A673 (cell line): ENCODE measurements around the gene ANXA2R. TPM values are rescaled to one million over a fixed set of nuclear protein-coding genes. Genes with fewer than 3 reads are reported as not detected.

Experiments
- BruUV-seq: library from RNA; stranded (reverse); fragments of 400-500 nt; replicated peaks from 2 replicates; lab custom pipeline; 2021; lab: Mats Ljungman, UMichigan
- CTCF ChIA-PET: fragments of 300-600 bp; sonication (Branson Sonifier 250); formaldehyde crosslinking; loops from one replicate; lab custom pipeline; 2022; ENCODE audit warnings: antibody characterized with exemption; lab: Charles Lee
- POLR2A ChIA-PET: fragments of 300-600 bp; sonication (Branson Sonifier 250); formaldehyde crosslinking; loops from one replicate; lab custom pipeline; 2022; ENCODE audit warnings: antibody characterized with exemption; ENCODE audit not compliant: low non-redundant PET; lab: Charles Lee
- DNase-seq: peaks from one replicate; pipeline ENCODE4 v3.0.0-alpha.2; 2015; ENCODE audit warnings: low spot score
- H3K27ac ChIP-seq: fragments of 200-600 bp; sonication (generic); 2 replicates; pipeline ENCODE4 v1.5.1; 2016; ENCODE audit warnings: mixed run types, low read depth, mild to moderate bottlenecking, mixed read lengths, antibody characterized with exemption, low read length; ENCODE audit not compliant: poor library complexity, severe bottlenecking
- H3K27me3 ChIP-seq: fragments of 200-600 bp; sonication (generic); replicated peaks from 2 replicates; pipeline ENCODE4 v1.6.1; 2017; ENCODE audit warnings: mixed run types, low read depth, mild to moderate bottlenecking, mixed read lengths, antibody characterized with exemption, low read length; ENCODE audit not compliant: insufficient read depth, poor library complexity
- H3K36me3 ChIP-seq: fragments of 200-600 bp; sonication (generic); 2 replicates; pipeline ENCODE4 v1.6.1; 2016; ENCODE audit warnings: mixed run types, mild to moderate bottlenecking, mixed read lengths, antibody characterized with exemption, low read length; ENCODE audit not compliant: insufficient read depth, poor library complexity, severe bottlenecking
- H3K4me1 ChIP-seq: fragments of 200-600 bp; sonication (generic); 2 replicates; pipeline ENCODE4 v1.6.1; 2017; ENCODE audit warnings: mixed run types, mild to moderate bottlenecking, mixed read lengths, antibody characterized with exemption, low read length; ENCODE audit not compliant: insufficient read depth, poor library complexity, severe bottlenecking
- H3K4me3 ChIP-seq: fragments of 200-600 bp; sonication (generic); 2 replicates; pipeline ENCODE4 v1.5.1; 2016; ENCODE audit warnings: low read depth, mixed run types, mild to moderate bottlenecking, mixed read lengths, low read length; ENCODE audit not compliant: poor library complexity, severe bottlenecking
- H3K9me3 ChIP-seq: fragments of 200-600 bp; sonication (generic); 2 replicates; pipeline ENCODE4 v1.6.1; 2016; ENCODE audit warnings: mixed run types, low read depth, mild to moderate bottlenecking, mixed read lengths, antibody characterized with exemption, low read length; ENCODE audit not compliant: poor library complexity, severe bottlenecking
- EZH2 ChIP-seq: fragments of 200-600 bp; sonication (generic); IDR thresholded peaks from 2 replicates; pipeline ENCODE4 v1.6.1; 2017; ENCODE audit warnings: borderline replicate concordance, low read depth, mild to moderate bottlenecking, mixed read lengths, antibody characterized with exemption, low read length; ENCODE audit not compliant: poor library complexity, severe bottlenecking
- intact Hi-C: fragments of 100-400 bp; cut with micrococcal nuclease; formaldehyde crosslinking; loops from one replicate; pipeline ENCODE4 v1.10.0; 2022; ENCODE audit not compliant: unreplicated experiment
- total RNA-seq: library from RNA; stranded (reverse); gene quantifications from 2 replicates; pipeline ENCODE4 v1.2.3, GENCODE V29; 2021
- TF ChIP-seq, protein P1 (sequence below): fragments of 300-800, 200-600 bp; sonication (generic); conservative IDR thresholded peaks from 2 replicates; pipeline ENCODE4 v1.5.1; 2017; ENCODE audit warnings: low read depth, mild to moderate bottlenecking, antibody characterized with exemption, low read length, moderate library complexity, mixed read lengths

ANXA2R gene
- total RNA-seq, 1 experiment from 2014 or later: 1.4 TPM

DNA sequence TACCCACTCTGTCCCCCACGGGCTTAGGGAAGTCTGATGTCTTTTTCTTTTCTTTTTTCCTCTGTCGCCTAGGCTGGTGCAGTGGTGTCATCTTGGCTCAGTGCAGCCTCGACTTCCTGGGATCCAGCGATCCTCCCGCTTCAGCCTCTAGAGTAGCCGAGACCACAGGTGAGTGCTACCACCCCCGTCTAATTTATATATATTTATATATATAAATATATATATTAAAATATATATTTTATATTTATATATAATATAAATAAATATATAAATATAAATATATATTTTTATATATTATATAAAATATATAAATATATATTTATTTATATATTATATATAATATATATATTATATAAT lies 3.3 kb upstream of the ANXA2R start:
- TF ChIP-seq, protein P1, sequence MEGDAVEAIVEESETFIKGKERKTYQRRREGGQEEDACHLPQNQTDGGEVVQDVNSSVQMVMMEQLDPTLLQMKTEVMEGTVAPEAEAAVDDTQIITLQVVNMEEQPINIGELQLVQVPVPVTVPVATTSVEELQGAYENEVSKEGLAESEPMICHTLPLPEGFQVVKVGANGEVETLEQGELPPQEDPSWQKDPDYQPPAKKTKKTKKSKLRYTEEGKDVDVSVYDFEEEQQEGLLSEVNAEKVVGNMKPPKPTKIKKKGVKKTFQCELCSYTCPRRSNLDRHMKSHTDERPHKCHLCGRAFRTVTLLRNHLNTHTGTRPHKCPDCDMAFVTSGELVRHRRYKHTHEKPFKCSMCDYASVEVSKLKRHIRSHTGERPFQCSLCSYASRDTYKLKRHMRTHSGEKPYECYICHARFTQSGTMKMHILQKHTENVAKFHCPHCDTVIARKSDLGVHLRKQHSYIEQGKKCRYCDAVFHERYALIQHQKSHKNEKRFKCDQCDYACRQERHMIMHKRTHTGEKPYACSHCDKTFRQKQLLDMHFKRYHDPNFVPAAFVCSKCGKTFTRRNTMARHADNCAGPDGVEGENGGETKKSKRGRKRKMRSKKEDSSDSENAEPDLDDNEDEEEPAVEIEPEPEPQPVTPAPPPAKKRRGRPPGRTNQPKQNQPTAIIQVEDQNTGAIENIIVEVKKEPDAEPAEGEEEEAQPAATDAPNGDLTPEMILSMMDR: no peak
- no peak for TF ChIP-seq EZH2
- intact Hi-C loops: no loop called here
- no peak for DNase-seq
- Histone ChIP-seq H3K4me3 (peak overlapping the region; percentile 62), H3K27me3 (no peaks in the 10 kb centered on the region), H3K9me3 (no peaks in the 10 kb centered on the region), H3K36me3 (no peaks in the 10 kb centered on the region), H3K4me1 (peaks cover under 1% of the 10 kb centered on the region), H3K27ac (peak overlapping the region; percentile 88)
- ChIA-PET POLR2A (no interaction called here), CTCF (interaction anchor here (3.2 kb wide), 1 partner anchor 24 kb away, joined by 7 read pairs; no protein-coding TSS in a partner anchor)
- no TSS peak for BruUV-seq

DNA sequence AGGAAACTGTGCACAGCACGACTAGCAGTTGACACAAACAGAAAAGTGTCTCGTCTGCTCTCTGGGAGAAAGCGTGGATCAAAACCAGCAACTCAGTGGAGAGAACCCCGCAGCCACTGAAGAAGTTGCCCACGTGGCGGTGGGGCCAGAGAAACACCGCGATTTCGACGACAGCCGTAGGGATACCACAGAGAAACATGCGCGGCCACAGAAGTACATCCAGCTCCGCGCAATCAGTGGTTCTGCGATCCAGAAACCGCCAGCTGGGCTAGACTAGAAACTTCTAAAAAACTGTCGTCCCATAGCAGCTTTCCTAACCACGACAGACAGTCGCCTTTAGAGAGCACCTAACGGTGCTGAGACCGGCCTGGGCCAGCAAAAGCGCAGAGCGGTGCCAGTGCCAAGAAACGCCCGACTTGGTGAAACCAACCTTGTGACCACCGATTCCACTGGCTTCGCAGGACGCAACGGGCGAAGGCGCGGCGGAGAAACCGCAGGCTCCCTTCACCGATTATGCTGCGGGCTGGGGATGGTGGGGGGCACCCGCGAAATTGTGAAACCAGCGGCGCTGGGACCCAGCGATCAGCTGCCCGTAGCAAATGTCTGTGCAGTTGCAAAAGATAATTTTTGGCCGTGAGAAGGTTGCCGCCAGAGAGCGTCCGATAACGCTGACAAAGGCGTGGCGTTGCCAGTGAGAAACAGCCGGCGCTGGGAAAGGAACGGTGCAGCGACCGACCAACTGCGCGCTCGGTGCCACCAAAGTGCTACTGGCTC lies 2.7 kb upstream of the ANXA2R start:
- ChIA-PET CTCF (interaction anchor here (2.4 to 3.2 kb wide), 2 partner anchors 22 to 23 kb away, joined by 7 to 10 read pairs; no protein-coding TSS in a partner anchor), POLR2A (no interaction called here)
- TSS peak; percentile 21 for BruUV-seq

DNA sequence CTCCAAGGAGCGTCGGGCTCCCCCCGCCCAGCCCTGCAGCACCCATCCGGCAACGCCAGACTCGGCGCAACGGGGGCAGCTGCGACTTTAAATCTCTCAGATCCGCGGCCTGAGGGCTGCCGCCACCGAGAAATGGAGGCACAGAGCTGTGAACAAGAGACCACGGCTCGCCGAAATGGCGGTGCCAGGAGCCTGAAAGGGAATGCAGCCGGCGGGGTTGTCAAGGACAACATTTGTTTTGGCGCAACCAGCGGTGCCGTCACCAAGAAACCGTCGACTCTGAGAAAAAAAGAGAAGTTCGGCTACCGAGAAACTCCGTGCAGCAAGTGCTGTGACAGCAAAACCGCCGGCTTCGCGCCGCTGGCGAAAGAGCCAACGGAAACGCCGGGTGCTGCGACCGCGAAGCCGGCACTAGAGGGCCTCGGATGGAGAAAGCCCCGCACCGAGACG lies 2.1 kb upstream of the ANXA2R start:
- no TSS peak for BruUV-seq
- intact Hi-C loops: loop anchor here (1.0 kb wide), 2 partner anchors 22 to 79 kb away; no protein-coding TSS in a partner anchor
- DNase-seq: no peak
- CTCF ChIA-PET: interaction anchor here (1.4 to 3.2 kb wide), 5 partner anchors 22 to 133 kb away, joined by 3 to 10 read pairs (median 7); no protein-coding TSS in a partner anchor
- Histone ChIP-seq H3K36me3 (no peaks in the 10 kb centered on the region), H3K27me3 (no peaks in the 10 kb centered on the region), H3K4me1 (no peaks in the 10 kb centered on the region), H3K9me3 (no peaks in the 10 kb centered on the region), H3K27ac (peak overlapping the region; percentile 88), H3K4me3 (peak overlapping the region; percentile 62)
- TF ChIP-seq, protein P1: peak; percentile 35
- no peak for TF ChIP-seq EZH2
- POLR2A ChIA-PET: no interaction called here

More for the DNA sequence above, 2.7 kb upstream of the ANXA2R start:
- Histone ChIP-seq H3K4me3 (peak overlapping the region; percentile 62), H3K27ac (peak overlapping the region; percentile 88), H3K9me3 (no peaks in the 10 kb centered on the region), H3K36me3 (no peaks in the 10 kb centered on the region), H3K4me1 (no peaks in the 10 kb centered on the region), H3K27me3 (no peaks in the 10 kb centered on the region)
- intact Hi-C loops: loop anchor here (1.0 kb wide), 2 partner anchors 21 to 78 kb away; no protein-coding TSS in a partner anchor
- peak; percentile 89 for DNase-seq
- TF ChIP-seq, protein P1: peak; percentile 36; the same call in 1 of the 2 replicates
- TF ChIP-seq EZH2: no peak
